Large intestine (tissue), 3 donors: ENCODE data around the gene CHM. TPM values are rescaled to one million over a fixed set of nuclear protein-coding genes. Genes with fewer than 3 reads are reported as not detected.
"Not testable (repeated sequence)": the region's sequence is repeated elsewhere in the genome, so short reads cannot be mapped to it uniquely, and the experiment has no call there.

Experiments used
- DNase-seq, 2 donors: peaks; one replicate each; pipeline versions ENCODE4 v3.0.0 to v3.0.0-alpha.2; 2013
- H3K27ac ChIP-seq: one replicate; pipeline ENCODE4 v1.5.1; 2013; ENCODE audit warnings: low read length
- H3K27me3 ChIP-seq: 2 replicates; pipeline ENCODE4 v1.6.1; 2013; ENCODE audit warnings: low read length; ENCODE audit not compliant: control insufficient read depth, insufficient read depth
- H3K36me3 ChIP-seq: 2 replicates; pipeline ENCODE4 v1.6.1; 2013; ENCODE audit warnings: low read length; ENCODE audit not compliant: control insufficient read depth, insufficient read depth
- H3K4me1 ChIP-seq: one replicate; pipeline ENCODE4 v1.6.1; 2013; ENCODE audit warnings: low read length; ENCODE audit not compliant: control insufficient read depth, insufficient read depth
- H3K4me3 ChIP-seq: one replicate; pipeline ENCODE4 v1.5.1; 2013; ENCODE audit warnings: low read length
- H3K9me3 ChIP-seq: one replicate; pipeline ENCODE4 v1.6.1; 2013; ENCODE audit warnings: mild to moderate bottlenecking, low read depth, low read length, moderate library complexity; ENCODE audit not compliant: control insufficient read depth
- WGBS: methylation state at CpG from one replicate; pipeline ENCODE4 v1.1.5; 2013; ENCODE audit warnings: low lambda C conversion rate; ENCODE audit not compliant: insufficient coverage; 5-methylcytosine and 5-hydroxymethylcytosine counted together
- polyA plus RNA-seq: library from polyadenylated mRNA; unstranded; fragments of 120-200 nt; gene quantifications from one replicate; pipeline ENCODE4 v1.2.1, GENCODE V29; 2013

Gene CHM
- polyA plus RNA-seq, 1 donor = 14.5 TPM

DNA sequence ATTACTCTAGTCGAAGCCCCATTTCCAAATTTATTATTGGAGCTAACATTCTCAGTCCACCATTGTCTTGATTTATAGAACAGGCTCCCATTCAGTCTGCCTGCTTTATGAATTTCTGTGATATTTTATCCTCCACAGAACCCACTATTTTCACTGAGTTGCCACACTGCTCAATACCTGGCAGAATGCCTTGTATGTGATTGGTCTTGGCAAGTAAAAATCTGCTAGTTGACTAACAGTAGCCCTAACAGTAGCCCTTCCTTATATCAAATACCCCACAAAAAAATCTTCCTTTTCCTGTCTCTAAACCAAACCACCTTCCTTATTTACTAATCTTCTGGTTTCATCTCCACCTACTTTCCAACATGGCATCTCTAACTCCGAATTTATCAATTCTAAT, 82.6 kb downstream of the CHM start:
- no peaks in the 10 kb centered on the region for H3K9me3 ChIP-seq
- no peak overlapping the region for H3K27ac ChIP-seq
- 40% methylated on average over 2 of the region's 2 CpGs for WGBS
- no peaks in the 10 kb centered on the region for H3K27me3 ChIP-seq
- H3K4me1 ChIP-seq = no peaks in the 10 kb centered on the region
- DNase-seq = no peak
- no peak overlapping the region for H3K4me3 ChIP-seq
- H3K36me3 ChIP-seq = no peaks in the 10 kb centered on the region

DNA sequence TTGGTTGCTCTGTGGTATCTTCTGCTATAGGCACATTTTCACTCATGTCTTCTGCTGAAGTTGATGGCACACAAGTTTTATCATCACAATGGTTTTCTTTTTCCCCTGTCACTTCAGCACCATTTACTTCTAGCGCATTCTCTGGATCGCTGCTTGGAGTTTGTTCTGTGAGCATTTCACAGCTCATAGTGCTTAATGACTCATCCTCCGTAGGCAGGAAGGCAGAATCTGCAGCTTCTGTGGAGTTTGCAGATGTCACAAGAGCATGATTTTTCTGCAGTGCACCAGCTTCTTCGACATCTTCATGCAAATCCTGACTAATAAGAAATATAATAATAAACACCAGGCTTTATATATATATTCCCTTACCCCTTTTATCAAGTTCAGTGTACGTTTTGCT, 83.6 kb downstream of the CHM start:
- H3K27me3 ChIP-seq = no peaks in the 10 kb centered on the region
- no peak overlapping the region for H3K4me3 ChIP-seq
- DNase-seq = peak in 1 of 2 donors; percentile 3
- H3K36me3 ChIP-seq = no peaks in the 10 kb centered on the region
- H3K27ac ChIP-seq = no peak overlapping the region
- WGBS = no CpG with 5 or more reads among the region's 5 CpGs
- no peaks in the 10 kb centered on the region for H3K4me1 ChIP-seq
- H3K9me3 ChIP-seq = no peaks in the 10 kb centered on the region

DNA sequence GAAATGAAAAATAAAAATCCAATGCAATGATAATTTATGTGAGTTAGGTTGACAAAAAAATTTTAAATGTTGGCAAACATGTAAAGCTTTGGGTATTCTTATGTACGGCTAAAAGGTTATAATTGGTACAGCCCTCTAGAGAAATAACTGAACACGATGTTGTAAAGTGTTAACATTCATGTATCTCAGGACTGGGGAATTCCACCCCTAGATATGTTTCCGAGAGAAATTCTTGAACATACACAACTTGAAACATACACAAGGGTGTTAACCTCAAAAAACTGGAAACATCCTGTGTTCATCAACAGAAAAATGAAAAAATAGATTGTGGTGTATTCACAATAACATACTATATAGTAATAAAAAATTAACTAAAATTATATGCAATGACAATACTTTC, 91.8 kb downstream of the CHM start:
- no peak for DNase-seq
- Histone ChIP-seq H3K9me3 (peaks cover 3% of the 10 kb centered on the region), H3K4me3 (no peak overlapping the region), H3K36me3 (peaks cover 14% of the 10 kb centered on the region), H3K27me3 (no peaks in the 10 kb centered on the region), H3K4me1 (no peaks in the 10 kb centered on the region), H3K27ac (no peak overlapping the region)
- no CpG with 5 or more reads among the region's 3 CpGs for WGBS

DNA sequence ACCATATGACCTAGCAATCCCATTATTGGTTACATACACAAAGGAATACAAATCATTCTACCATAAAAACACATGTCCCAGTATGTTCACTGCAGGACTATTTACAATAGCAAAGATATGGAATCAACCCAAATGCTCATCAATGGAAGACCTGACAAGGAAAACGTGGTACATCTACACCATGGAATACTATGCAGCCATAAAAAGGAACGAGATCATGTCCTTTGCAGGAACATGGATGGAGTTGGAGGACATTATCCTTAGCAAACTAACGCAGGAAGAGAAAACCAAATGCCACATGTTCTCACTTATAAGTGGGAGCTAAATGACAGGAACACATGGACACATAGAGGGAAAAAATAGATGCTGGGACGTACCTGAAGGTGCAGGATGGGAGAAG, 102.6 kb downstream of the CHM start:
- H3K9me3 ChIP-seq, H3K4me3 ChIP-seq, DNase-seq, H3K4me1 ChIP-seq, H3K27me3 ChIP-seq, H3K27ac ChIP-seq: not testable (repeated sequence)
- WGBS = no CpG with 5 or more reads among the region's 4 CpGs
- H3K36me3 ChIP-seq = peaks cover 21% of the 10 kb centered on the region

DNA sequence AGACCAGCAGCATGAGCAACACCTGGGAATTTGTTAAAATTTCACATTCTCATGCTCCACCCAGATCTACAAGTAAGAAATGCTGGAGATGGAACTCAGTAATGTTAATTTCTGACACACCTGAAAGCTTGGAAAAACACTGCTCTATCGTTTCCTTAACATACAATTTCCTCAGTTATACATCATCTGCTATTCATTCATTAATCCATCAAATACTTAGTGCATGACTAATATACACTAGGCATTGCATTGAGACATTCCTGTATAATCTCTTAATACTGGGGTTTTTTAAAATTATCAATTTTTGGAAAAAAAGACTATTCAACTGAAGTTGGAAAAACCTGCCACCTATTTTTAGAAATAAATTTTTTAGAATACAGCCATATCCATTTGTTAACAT, 106.1 kb downstream of the CHM start:
- H3K36me3 ChIP-seq = peaks cover 8% of the 10 kb centered on the region
- H3K4me1 ChIP-seq = no peaks in the 10 kb centered on the region
- no CpG with 5 or more reads among the region's 1 CpG for WGBS
- no peak overlapping the region for H3K4me3 ChIP-seq
- H3K9me3 ChIP-seq = peaks cover 2% of the 10 kb centered on the region
- no peak for DNase-seq
- no peak overlapping the region for H3K27ac ChIP-seq
- no peaks in the 10 kb centered on the region for H3K27me3 ChIP-seq

DNA sequence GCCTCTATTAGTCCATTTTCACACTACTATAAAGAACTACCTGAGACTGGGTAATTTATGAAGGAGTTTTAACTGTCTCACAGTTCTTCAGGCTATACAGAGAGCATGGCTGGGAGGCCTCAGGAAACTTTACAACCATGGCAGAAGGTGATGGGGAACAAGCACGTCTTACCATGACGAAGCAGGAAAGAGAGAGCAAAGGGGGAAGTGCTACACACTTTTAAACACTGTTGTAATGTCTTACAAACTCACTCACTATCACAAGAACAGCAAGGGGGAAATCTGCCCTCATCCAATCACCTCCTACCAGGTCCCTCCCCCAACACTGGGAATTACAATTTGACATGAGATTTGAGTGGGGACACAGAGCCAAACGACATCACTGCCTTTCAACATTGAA, 107.4 kb downstream of the CHM start:
- not testable (repeated sequence) for H3K36me3 ChIP-seq, H3K4me1 ChIP-seq, H3K9me3 ChIP-seq, H3K27ac ChIP-seq, H3K27me3 ChIP-seq, DNase-seq, H3K4me3 ChIP-seq
- no CpG with 5 or more reads among the region's 3 CpGs for WGBS

DNA sequence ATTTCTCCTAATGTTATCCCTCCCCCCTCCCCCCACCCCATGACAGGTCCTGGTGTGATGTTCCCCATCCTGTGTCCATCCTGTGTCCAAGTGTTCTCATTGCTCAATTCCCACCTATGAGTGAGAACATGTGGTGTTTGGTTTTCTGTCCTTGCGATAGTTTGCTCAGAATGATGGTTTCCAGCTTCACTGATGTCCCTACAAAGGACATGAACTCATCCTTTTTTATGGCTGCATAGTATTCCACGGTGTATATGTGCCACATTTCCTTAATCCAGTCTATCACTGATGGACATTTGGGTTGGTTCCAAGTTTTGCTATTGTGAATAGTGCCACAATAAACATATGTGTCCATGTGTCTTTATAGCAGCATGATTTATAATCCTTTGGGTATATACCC, 113.0 kb downstream of the CHM start:
- H3K9me3 ChIP-seq, H3K27me3 ChIP-seq, H3K27ac ChIP-seq, H3K4me3 ChIP-seq, DNase-seq, H3K4me1 ChIP-seq, H3K36me3 ChIP-seq: not testable (repeated sequence)
- no CpG with 5 or more reads among the region's 2 CpGs for WGBS

DNA sequence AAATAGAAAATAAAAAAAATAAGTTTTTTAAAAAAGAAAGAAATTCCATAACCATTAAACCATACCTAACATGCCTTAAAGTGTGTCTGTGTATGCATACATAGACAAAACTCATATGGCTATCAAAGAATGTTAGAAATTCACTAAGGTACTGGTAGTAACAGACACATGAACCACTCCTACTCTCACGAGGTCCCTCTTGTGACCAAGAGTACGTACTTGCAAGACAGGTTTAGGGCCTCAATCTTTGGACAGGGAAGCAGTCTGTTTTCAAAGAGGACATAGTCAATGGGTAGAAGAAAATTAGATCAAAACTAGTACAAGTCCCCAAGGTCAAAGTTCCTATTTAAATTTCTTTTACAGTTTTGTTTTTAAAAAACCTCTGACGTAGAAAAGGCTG, 117.3 kb downstream of the CHM start:
- WGBS = no CpG with 5 or more reads among the region's 3 CpGs
- H3K36me3 ChIP-seq = no peaks in the 10 kb centered on the region
- peak; percentile 8 to 42 for DNase-seq
- no peak overlapping the region for H3K27ac ChIP-seq
- no peak overlapping the region for H3K4me3 ChIP-seq
- no peaks in the 10 kb centered on the region for H3K27me3 ChIP-seq
- no peaks in the 10 kb centered on the region for H3K9me3 ChIP-seq
- no peaks in the 10 kb centered on the region for H3K4me1 ChIP-seq

DNA sequence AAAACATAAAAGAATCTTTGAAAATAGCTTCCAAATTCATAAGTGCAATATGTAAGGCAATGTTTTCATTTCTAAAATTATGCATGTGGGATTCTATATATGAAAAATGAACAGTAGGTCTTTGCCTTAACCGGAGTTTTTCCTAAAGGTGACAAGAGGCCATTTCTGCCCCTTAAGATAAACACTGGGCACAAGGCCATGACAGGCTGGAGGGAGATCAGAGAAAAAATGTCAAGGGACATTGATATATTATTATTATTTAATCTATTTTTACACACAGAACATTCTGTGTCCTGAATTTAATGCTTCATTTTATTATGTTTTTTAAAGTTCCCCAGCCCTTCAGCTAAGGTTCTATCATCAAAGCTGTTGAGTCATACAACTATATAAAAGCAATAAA, 118.8 kb downstream of the CHM start:
- Histone ChIP-seq H3K4me3 (no peak overlapping the region), H3K4me1 (no peaks in the 10 kb centered on the region), H3K27me3 (no peaks in the 10 kb centered on the region), H3K9me3 (no peaks in the 10 kb centered on the region), H3K36me3 (no peaks in the 10 kb centered on the region), H3K27ac (no peak overlapping the region)
- no peak for DNase-seq
- no CpG with 5 or more reads among the region's 1 CpG for WGBS

DNA sequence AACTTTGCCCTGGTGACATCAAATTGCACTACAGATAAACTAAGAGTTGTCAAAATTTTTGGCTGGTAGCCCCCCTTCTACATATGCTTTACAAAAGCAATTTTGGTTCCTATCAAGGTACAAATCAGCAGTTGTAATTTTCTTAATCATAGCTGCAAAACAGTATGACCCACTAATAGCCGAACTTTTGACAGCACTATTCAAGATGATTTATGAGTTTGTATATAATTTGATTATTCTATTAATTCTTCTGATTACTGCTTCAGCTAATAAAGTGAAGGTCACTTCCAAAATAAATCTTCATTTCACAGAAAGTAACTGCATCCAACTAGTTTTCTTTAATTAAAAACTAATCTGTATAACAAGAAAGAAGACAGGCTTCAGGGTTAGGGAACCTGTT, 119.6 kb downstream of the CHM start:
- no peak for DNase-seq
- WGBS = no CpG with 5 or more reads among the region's 1 CpG
- no peaks in the 10 kb centered on the region for H3K36me3 ChIP-seq

DNA sequence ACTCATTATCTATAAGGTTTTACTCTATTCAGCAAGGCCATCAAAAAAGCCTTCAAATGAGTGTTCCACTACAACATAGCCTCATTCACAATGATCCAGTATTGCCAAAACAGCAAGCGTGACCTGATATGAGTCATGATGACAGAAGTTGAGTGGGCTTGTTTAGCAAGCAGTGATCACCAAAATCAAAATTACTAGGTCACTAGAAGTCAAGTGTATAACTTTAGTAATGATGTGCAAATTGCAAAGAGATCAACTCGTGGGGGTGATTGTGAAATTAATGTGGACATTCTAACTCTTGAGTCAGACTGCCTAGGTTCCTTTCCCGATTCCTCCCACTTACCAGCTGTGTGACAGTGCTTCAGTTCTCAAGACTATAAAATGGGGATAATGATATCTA, 124.5 kb downstream of the CHM start:
- no peaks in the 10 kb centered on the region for H3K36me3 ChIP-seq
- no peak overlapping the region for H3K4me3 ChIP-seq
- no peak for DNase-seq
- H3K4me1 ChIP-seq = no peaks in the 10 kb centered on the region
- H3K27me3 ChIP-seq = no peaks in the 10 kb centered on the region
- WGBS = no CpG with 5 or more reads among the region's 3 CpGs
- H3K9me3 ChIP-seq = no peaks in the 10 kb centered on the region
- no peak overlapping the region for H3K27ac ChIP-seq

More for the DNA sequence above, 119.6 kb downstream of the CHM start:
- Histone ChIP-seq H3K9me3 (no peaks in the 10 kb centered on the region), H3K4me3 (no peak overlapping the region), H3K27ac (no peak overlapping the region), H3K4me1 (no peaks in the 10 kb centered on the region), H3K27me3 (no peaks in the 10 kb centered on the region)
